Ishikawa (cell line): ENCODE results near the gene LAMP2.

Experiments
- CEBPB ChIP-seq: IDR thresholded peaks from 2 replicates; pipeline ENCODE4 v1.6.1; 2012
- EP300 ChIP-seq: IDR thresholded peaks from 2 replicates; pipeline ENCODE4 v1.6.1; 2012; ENCODE audit warnings: borderline replicate concordance
- FOXM1 ChIP-seq: IDR thresholded peaks from 2 replicates; pipeline ENCODE4 v1.6.1; 2012; ENCODE audit warnings: low read depth, borderline replicate concordance
- NFIC ChIP-seq: IDR thresholded peaks from 2 replicates; pipeline ENCODE4 v1.6.1; 2012
- TEAD4 ChIP-seq: IDR thresholded peaks from 2 replicates; pipeline ENCODE4 v1.6.1; 2012
- YY1 ChIP-seq: IDR thresholded peaks from 2 replicates; pipeline ENCODE4 v1.6.1; 2012; ENCODE audit warnings: low read depth
- ZBTB7A ChIP-seq: IDR thresholded peaks from 2 replicates; pipeline ENCODE4 v1.6.1; 2012; ENCODE audit warnings: low read depth
- TF ChIP-seq, protein P1 (sequence below): IDR thresholded peaks from 2 replicates; pipeline ENCODE4 v1.6.1; 2012

DNA sequence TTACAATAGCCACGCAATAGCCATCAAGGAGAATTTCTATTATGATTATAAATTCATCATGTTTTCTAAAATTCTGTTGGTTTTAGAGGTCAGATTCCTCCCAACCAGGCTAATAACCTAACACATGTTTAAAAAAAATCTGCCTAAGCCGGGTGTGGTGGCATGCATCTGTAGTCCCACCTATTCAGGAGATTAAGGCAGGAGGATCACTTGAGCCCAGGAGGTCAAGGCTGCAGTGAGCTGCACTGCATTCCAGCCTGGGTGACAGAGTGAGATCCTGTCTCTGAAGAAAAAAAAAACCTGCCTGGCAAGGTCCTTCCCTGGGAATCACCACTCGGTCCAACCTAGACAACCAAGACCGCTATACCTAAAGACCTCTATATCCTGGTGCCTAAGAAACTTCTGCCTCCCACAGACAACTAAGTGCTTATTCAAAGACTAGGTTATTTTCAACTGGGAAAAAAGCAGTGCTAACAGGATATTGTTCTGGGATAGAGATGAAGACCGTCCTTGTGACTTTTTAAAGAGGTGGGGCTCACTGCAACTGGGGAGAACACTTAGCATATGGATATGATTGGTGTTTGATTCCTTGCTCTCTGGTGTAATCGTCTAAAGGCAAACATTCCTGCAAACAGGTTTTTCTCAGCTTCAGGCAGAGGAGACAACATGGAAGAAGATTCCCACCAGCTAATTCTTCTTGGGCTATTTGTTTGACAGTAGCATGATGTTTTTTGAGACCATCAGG lies 89.0 kb downstream of the LAMP2 start:
- TF ChIP-seq NFIC: no peak
- TF ChIP-seq TEAD4: no peak
- TF ChIP-seq FOXM1: no peak
- TF ChIP-seq, protein P1, sequence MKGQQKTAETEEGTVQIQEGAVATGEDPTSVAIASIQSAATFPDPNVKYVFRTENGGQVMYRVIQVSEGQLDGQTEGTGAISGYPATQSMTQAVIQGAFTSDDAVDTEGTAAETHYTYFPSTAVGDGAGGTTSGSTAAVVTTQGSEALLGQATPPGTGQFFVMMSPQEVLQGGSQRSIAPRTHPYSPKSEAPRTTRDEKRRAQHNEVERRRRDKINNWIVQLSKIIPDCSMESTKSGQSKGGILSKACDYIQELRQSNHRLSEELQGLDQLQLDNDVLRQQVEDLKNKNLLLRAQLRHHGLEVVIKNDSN: no peak
- no peak for TF ChIP-seq ZBTB7A
- no peak for TF ChIP-seq YY1
- TF ChIP-seq EP300: no peak
- TF ChIP-seq CEBPB: no peak
